Raji (cell line): ENCODE data around the gene CCDC117.

Experiments used
- POLR2A ChIP-seq: IDR thresholded peaks from 2 replicates; pipeline ENCODE4 v1.6.1; 2011; ENCODE audit warnings: low read depth, low read length, control low read depth; ENCODE audit not compliant: insufficient read depth

CCDC117 gene, protein sequence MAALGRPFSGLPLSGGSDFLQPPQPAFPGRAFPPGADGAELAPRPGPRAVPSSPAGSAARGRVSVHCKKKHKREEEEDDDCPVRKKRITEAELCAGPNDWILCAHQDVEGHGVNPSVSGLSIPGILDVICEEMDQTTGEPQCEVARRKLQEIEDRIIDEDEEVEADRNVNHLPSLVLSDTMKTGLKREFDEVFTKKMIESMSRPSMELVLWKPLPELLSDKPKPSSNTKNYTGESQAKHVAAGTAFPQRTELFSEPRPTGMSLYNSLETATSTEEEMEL

DNA sequence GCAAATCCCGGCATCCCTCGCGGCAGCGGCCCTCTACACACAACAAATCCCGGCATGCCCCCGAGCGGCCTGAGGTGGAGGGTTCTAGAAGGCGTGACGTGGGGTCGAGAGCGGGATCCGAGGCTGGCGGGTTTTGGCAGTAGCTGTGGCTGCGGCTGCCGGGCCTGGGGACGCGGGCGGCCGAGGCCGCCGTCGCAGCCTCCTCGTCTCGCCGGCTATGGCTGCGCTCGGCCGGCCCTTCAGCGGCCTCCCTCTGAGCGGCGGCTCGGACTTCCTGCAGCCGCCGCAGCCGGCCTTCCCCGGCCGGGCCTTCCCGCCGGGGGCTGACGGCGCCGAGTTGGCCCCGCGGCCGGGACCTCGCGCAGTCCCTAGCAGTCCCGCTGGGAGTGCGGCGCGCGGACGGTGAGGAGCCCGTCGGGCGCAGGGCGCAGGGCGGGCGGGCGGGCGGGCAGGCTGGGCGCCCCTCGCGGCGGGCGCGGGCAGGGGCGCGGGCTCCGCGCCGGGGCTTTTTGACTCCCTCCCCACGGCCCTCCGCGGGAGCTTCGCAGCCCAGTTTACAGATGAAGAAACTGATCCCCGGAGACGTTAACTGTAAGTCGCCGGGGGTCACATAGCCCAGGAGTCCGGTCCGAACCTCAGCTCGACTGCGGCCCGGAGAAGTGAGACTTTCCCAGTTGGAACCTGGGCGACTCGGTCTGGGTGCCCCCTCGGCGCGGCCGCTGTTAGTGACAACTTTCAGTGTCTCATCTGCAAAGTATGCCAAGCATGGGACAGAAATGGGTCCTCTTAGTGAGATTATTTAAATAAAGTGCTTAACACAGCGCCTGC lies at the start of gene CCDC117:
TSS of gene CCDC117 (plus strand) at position 63 of the 828 bp plus-strand sequence. CDS start at position 218, 155 bp downstream.
- TF ChIP-seq POLR2A: peak; percentile 84

DNA sequence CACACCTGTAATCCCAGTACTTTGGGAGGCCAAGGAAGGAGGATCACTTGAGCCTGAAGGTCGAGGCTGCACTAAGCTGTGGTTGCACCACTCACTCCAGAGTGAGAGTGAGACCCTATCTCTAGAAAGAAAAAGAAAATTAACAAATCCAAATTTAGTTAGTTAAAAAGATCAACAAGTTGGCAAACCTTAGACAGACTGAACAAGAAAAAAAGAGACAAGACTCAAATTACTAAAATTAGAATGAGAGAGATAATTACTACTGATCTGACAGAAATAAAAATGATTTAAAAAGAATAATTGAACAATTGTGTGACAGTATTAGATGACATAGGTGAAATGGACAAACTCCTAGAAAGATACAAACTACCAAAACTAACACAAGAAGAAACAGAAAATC lies 44.5 kb upstream of the CCDC117 start:
- TF ChIP-seq POLR2A: no peak

DNA sequence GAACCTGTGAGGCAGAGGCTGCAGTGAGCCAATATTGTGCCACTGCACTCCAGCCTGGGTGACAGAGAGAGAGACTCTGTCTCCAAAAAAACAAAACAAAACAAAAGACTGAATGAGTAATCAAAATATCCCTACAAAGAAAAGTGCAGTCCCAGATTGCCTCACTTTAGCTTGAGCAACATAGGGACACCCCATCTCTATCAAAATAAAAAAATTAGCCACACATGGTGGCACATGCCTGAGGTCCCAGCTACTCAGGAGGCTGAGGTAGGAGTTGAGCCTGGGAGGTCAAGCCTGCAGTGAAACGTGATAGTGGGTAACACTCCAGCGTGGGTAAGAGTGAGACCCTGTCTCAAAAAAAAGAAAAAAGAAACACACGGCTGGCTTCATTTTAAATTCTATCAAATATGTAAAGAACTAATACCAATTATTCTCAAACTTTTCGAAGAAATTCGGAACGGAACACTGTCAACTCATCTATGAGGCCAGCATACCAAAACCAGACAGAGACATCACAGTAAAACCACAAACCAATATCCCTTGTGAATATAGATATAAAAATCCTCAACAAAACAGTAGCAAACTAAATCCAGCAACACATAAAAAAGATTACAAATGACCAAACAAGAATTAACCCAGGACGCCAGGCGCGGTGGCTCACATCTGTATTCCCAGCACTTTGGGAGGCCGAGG lies 43.7 kb upstream of the CCDC117 start:
- TF ChIP-seq POLR2A: no peak

DNA sequence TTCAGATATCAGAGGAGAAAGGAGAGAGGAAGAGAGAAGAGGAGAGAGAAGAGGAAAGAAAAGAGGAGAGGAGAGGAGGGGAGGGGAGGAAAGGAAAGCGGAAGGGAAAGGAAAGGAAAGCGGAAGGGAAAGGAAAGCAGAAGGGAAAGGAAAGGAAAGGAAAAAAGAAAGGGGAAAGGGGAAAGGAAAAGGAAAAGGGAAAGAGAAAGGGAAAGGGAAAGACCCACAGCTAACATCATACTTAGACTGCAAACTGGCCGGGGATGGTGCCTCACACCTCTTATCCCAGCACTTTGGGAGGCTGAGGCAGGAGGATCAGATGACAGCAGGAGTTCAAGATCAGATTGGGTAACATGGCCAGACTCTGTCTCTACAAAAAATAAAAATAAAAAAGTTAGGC lies 42.3 kb upstream of the CCDC117 start:
- no peak for TF ChIP-seq POLR2A

DNA sequence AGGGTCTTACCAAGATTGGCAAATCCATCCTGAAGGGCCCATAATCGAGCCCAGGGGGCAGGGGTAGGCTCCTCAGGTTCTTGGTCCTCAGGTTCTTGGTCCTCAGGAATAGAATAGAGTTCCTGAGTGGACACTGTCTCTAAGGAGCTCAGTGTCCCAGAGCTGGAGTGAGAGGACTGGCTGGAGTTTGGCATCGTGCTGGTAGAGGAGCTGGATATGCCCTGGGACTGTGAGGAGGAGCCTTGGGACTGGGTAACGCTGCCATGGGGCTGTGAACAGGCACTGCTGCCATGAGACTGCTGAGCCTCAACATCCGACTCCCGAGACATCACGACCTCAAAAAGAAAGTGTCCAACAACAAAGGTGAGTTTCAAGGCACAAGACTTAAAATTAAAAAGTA lies 38.1 kb upstream of the CCDC117 start:
- TF ChIP-seq POLR2A: no peak

DNA sequence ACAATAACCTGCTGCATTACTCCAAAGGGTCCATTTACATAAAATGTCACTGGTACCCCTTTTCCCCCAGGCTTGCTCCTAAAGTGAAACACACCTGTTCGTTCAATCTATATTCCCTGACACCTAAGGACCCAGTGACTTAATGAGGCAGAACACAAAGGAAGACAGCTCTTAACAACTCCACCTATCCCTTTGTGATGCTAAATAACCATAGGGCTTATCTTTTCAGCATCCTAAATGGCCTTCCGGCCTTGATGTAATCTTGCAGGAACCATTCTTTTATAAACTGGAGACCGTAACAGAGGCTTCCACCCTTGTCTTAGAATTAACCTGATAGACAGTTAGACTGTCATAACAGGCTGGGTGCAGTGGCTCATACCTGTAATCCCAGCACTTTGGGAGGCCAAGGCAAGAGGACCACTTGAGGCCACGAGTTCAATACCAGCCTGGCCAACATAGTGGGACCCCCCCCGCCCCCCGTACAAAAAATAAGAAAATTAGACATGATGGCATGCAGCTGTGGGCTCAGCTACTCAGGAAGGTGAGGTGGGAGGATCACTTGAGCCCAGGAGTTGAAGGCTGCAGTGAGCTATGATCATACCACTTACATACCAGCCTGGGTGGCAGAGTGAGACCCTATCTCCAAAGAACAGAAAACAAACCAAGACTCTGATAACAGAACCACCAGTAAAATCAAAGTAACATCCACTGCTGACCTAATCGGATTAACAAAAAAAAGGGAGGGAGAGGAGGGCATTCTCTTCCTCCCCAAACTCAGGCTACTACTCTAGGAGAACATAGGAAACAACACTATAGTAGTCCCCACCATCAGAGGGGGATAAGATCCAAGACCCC lies 36.0 kb upstream of the CCDC117 start:
- TF ChIP-seq POLR2A: no peak

DNA sequence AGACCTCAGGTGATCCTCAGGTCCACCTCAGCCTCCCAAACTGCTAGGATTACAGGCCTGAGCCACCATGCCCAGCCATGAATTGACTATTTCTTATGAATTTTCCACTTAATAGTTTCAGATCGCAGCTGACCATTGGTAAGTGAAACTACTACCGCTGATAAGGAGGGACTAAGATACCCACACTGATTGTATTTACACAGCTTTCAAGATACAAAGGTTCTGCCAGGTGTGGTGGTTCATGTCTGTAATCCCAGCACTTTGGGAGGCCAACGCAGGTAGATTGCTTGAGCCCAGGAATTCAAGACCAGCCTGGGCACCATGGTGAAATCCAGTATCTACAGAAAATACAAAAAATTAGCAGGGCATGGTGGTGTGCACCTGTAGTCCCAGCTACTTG lies 34.8 kb upstream of the CCDC117 start:
- no peak for TF ChIP-seq POLR2A

DNA sequence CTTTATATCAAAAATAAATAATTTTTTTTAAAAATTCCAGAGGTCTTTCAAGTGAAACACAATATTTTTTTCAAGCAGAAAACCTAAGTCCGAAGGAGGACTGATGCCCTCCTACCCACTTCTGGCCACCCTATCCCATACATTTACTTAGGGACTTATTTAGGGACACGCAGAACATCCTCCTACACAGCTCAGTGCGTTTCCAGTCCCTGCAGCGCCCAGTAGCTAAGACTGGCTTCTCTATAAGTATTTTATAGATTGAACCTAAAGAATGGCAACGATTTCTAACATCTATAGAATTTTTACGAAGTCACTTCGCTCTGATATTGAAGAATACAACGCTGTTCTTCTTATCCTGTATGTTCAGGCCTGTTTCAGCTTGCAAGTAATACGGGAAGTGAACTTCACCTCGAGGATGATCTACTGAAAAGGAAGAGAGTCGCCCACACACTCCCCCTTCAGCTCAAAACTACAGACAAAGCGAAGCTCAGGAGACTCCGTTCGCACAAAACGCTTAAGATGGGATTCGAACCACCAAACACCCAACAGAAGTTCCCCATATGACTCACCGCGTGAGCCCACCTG lies 31.2 kb upstream of the CCDC117 start:
- peak; percentile 74; the same call in 1 of the 2 replicates for TF ChIP-seq POLR2A

DNA sequence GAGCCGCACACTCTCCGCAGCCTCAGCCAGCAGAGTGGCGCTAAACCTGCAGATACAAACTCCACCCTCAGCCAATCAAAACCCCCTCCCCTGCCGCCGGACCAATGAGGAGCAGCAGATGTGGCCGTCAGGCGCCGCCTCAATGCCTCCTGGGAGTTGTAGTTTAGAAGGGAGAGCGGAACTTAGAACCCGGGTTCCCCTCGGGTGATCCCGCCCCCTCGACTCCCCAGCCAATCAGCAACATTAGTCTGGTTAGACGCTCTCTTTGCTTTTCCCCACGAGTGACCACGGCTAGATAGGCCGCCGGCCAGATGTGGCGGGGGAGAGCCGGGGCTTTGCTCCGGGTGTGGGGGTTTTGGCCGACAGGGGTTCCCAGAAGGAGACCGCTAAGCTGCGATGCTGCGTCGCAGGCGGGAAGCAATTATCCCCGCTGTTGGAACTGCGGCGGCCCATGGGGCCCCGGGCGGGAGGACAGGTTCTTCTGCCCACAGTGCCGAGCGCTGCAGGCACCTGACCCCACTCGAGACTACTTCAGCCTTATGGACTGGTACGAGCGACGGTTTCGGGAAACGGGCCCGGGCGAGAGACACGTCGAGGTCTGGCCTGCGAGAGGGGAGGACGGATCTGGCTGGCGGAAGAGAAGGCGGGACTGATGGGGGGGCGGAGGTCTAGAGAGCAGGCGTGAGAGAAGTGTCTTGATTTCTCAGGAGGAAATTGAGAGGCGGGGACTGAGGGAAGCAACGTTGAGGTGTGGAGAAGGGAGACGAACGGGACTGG lies 30.5 kb upstream of the CCDC117 start, which contains the start of the genes CHEK2 and HSCB:
TSS of gene CHEK2 (minus strand) at position 36 of the 777 bp plus-strand sequence. CDS start 7,099 bp downstream, outside the sequence.
TSS of gene HSCB (plus strand) at position 255 of the 777 bp plus-strand sequence. CDS start at position 312, 57 bp downstream.
- TF ChIP-seq POLR2A: peak; percentile 67

DNA sequence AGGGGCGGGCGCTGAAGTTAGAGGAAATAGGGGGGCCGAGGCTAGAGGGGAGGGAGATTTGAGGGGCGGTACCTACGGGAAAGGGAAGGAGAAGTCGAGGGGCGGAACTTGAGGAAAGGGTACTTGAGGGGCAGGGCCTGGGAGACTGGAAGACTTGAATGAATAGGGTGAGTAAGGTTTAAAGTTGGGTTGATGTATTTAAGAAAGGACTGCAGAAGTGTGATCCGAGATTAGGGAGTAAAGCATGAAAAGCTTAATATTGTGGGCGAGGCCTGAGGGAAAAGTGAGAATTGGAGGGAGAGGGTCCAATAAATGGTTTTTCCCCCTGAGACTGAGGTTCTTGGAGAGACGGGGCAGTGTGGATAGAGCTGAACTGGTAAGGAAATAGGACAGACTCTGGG lies 29.9 kb upstream of the CCDC117 start:
- TF ChIP-seq POLR2A: no peak

DNA sequence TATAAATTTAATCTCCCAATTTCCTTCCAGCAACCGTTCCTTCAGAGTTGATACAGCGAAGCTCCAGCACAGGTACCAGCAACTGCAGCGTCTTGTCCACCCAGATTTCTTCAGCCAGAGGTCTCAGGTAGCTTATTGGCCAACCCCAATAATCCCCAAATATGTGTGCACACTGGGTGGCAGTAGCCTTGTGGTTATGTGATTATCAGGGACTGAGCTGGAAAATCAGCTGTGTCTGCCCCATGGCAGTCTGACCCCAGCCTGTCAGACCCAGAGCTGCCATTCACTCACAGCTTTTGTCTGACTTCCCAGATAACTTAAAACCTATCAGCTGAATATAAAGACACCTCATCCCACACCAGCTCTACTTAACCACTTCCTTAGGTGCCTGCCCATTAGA lies 28.6 kb upstream of the CCDC117 start:
- no peak for TF ChIP-seq POLR2A

DNA sequence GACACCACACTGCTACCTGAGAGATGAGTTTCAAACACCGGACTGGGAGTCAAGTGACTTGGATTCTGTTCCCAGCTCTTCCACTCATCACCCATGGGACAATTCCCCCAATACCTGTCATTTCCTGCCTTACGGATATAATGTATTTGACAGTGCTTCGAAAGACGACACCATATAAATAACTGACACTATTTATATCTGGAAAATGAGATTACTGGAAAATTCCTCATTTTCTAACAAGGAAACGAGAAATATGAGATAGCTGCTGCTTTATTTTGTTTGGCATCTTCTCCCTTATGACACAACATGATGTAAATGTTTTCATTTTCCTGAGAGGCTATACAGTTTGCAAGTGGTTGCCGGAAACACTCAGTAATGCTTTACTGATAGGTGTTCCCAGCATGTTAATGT lies 22.0 kb upstream of the CCDC117 start:
- no peak for TF ChIP-seq POLR2A

DNA sequence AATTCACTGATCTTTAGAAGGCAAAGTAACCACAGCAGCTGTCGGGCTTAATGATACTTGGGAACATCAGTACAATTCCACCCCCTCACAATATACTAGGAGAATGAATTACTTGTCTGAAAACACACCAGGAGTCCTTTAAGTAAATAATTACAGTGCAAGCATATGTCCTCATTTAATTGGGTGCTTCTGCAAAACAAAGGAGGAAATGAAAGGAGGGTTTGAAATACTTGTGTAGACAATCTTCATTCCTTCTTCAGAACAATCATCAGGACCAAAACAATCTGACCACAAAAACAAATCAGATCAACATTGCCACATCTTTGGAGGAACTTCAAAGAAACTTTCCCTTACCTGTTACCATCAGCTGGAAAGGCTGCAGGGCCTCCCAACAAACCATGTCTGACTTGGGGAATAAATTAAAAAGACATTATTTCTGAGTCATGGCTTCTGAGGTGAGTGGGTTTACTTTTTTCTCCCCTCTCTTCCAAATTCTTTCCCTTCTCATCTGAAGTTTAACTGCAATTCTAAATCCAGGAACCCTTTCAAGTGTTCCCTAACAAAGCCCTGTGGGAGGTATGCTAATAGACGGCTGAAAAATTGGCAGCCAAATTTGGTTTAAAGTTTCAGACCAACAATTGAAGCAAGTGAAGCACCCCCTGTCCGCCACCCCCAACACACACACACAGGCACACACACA lies 12.5 kb upstream of the CCDC117 start:
- no peak for TF ChIP-seq POLR2A
